DND-41 (cell line): ENCODE measurements around the gene OR51M1.

ENCODE experiments used
- EZH2 ChIP-seq: IDR thresholded peaks from 3 replicates; pipeline ENCODE4 v1.6.1; 2012; ENCODE audit warnings: borderline replicate concordance, low read depth, mild to moderate bottlenecking, moderate library complexity, low read length, inconsistent platforms; ENCODE audit not compliant: severe bottlenecking
- TF ChIP-seq, protein P1 (sequence below): IDR thresholded peaks from 2 replicates; pipeline ENCODE4 v1.5.1; 2012; ENCODE audit warnings: borderline replicate concordance, low read length, moderate library complexity, mild to moderate bottlenecking; ENCODE audit not compliant: poor library complexity, severe bottlenecking; ENCODE audit errors: extremely low read depth

DNA sequence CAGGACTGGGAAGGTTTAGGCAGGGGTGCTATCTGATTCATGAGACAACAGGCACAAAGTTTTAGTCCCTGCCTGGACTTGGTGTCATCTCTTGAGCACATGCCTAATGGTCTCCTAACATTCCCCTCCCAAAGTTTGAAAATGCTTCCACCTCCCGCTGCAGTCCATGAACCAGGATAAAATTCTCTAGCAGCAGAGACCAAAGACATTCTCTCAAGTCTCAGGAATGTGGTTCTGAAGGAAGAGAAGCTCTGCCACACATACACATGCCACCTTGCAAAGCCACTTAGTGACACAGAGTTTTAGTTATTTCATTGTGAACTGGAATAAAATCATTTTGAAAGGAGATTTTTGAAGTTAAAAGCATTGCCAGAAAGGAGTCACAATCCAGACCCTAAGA is 16.8 kb upstream of the OR51M1 start:
- no peak for TF ChIP-seq EZH2
- TF ChIP-seq, protein P1, sequence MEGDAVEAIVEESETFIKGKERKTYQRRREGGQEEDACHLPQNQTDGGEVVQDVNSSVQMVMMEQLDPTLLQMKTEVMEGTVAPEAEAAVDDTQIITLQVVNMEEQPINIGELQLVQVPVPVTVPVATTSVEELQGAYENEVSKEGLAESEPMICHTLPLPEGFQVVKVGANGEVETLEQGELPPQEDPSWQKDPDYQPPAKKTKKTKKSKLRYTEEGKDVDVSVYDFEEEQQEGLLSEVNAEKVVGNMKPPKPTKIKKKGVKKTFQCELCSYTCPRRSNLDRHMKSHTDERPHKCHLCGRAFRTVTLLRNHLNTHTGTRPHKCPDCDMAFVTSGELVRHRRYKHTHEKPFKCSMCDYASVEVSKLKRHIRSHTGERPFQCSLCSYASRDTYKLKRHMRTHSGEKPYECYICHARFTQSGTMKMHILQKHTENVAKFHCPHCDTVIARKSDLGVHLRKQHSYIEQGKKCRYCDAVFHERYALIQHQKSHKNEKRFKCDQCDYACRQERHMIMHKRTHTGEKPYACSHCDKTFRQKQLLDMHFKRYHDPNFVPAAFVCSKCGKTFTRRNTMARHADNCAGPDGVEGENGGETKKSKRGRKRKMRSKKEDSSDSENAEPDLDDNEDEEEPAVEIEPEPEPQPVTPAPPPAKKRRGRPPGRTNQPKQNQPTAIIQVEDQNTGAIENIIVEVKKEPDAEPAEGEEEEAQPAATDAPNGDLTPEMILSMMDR: no peak
